Spleen (tissue), 11 donors: ENCODE data around the gene RARRES2. TPM values are rescaled to one million over a fixed set of nuclear protein-coding genes. Genes with fewer than 3 reads are reported as not detected.
"Not testable (repeated sequence)": the region's sequence is repeated elsewhere in the genome, so short reads cannot be mapped to it uniquely, and the experiment has no call there.

Experiments
- DNase-seq: peaks from one replicate; pipeline ENCODE4 v3.0.0-alpha.2; 2020
- H3K27ac ChIP-seq, 8 donors: fragments of 200-600 bp; sonication (generic) in 7 of 8; 1 replicate in 4 of 8; 2 replicates in 4 of 8; pipeline versions ENCODE4 v1.5.0 to v1.8.0; 2016 to 2021; ENCODE audit warnings: inconsistent platforms in 4 of 8, mild to moderate bottlenecking in 4 of 8, moderate library complexity in 1 of 8
- H3K27me3 ChIP-seq, 7 donors: fragments of 200-600 bp; sonication (generic) in 6 of 7; replicated peaks in 1 of 7; 1 replicate in 4 of 7; 2 replicates in 3 of 7; pipeline versions ENCODE4 v1.5.0 to v1.8.0; 2016 to 2021; ENCODE audit warnings: inconsistent platforms in 3 of 7, mild to moderate bottlenecking in 1 of 7
- H3K36me3 ChIP-seq, 6 donors: fragments of 200-600 bp; sonication (generic) in 5 of 6; 1 replicate in 4 of 6; 2 replicates in 2 of 6; pipeline versions ENCODE4 v1.5.0 to v1.8.0; 2016 to 2021; ENCODE audit warnings: inconsistent platforms in 2 of 6
- H3K4me1 ChIP-seq, 6 donors: fragments of 200-600 bp; sonication (generic) in 5 of 6; 1 replicate in 3 of 6; 2 replicates in 3 of 6; pipeline versions ENCODE4 v1.5.0 to v1.8.0; 2016 to 2021; ENCODE audit warnings: inconsistent platforms in 3 of 6
- H3K4me3 ChIP-seq, 8 donors: fragments of 200-600 bp; sonication (generic) in 7 of 8; 1 replicate in 4 of 8; 2 replicates in 4 of 8; pipeline versions ENCODE4 v1.5.0 to v1.8.0; 2016 to 2021; ENCODE audit warnings: inconsistent platforms in 4 of 8, mild to moderate bottlenecking in 4 of 8, moderate library complexity in 2 of 8
- H3K9me3 ChIP-seq, 8 donors: fragments of 200-600 bp; sonication (generic) in 7 of 8; 1 replicate in 4 of 8; 2 replicates in 4 of 8; pipeline versions ENCODE4 v1.5.0 to v1.8.0; 2016 to 2021; ENCODE audit warnings: inconsistent platforms in 4 of 8
- POLR2A ChIP-seq, 3 donors: fragments of 450-650 bp; IDR thresholded peaks; one replicate each; pipeline ENCODE4 v1.5.1; 2017; ENCODE audit warnings: antibody characterized with exemption in 3 of 3, mild to moderate bottlenecking in 1 of 3
- POLR2AphosphoS5 ChIP-seq, 3 donors: sonication (generic); formaldehyde crosslinking; IDR thresholded peaks; one replicate each; pipeline ENCODE4 v1.5.1; 2017; ENCODE audit warnings: antibody characterized with exemption in 3 of 3
- WGBS, 5 donors: extraction: QIAGEN DNeasy Blood & Tissue Kit in 3 of 5; methylation state at CpG; one replicate each; pipeline versions ENCODE4 v1.1.5 to v1.1.7; 2013 to 2018; 5-methylcytosine and 5-hydroxymethylcytosine counted together
- intact Hi-C: fragments of 100-400 bp; cut with DNase I; formaldehyde crosslinking; loops from one replicate; pipeline ENCODE4 v1.15.0; 2023; ENCODE audit warnings: low total_unique reads
- polyA plus RNA-seq, 3 donors: library from polyadenylated mRNA; stranded (reverse); fragments of 200-250 nt; gene quantifications; one replicate each; pipeline ENCODE4 v1.2.1, GENCODE V29; 2013
- total RNA-seq, 7 donors: library from RNA; depleted of rRNA in 3 of 7; stranded (reverse); fragments of >200 nt in 3 of 7; fragmentation: NEBNext Ultra II Directional in 4 of 7; extraction: Animal tissue kit (Norgen Biotek cat#: 25700) in 4 of 7; gene quantifications; one replicate each; pipeline versions ENCODE4 v1.1.0 to v1.2.1, GENCODE V29; 2016 to 2021
- TF ChIP-seq, protein P1 (sequence below), 11 experiments: fragments of 200-600 bp in 7 of 11; fragments of 450-650 bp in 4 of 11; sonication (generic) in 4 of 11; IDR thresholded peaks in 8 of 11; conservative IDR thresholded peaks in 3 of 11; 1 replicate in 7 of 11; 2 replicates in 4 of 11; pipeline versions ENCODE4 v1.4.0 to v1.8.0; 2016 to 2021; ENCODE audit warnings: antibody characterized with exemption in 11 of 11, inconsistent platforms in 4 of 11, mild to moderate bottlenecking in 1 of 11
- donor health status: healthy with polysubstance abuse.
- donor health status: DM: no; HTN: no; CAD: no; lungs with moderate emphysema.
- donor health status: DM: no; HTN: no; CAD: no.
- donor health status: Bipolar disorder and iron deficiency.
- donor health status: healthy.
- donor health status: DM: no; HTN: no; CAD: no.
- donor health status: DM: yes; HTN: yes; CAD: no.

RARRES2 gene
- total and polyA plus RNA-seq, 10 donors: 39.7 to 292 (median 105) TPM

DNA sequence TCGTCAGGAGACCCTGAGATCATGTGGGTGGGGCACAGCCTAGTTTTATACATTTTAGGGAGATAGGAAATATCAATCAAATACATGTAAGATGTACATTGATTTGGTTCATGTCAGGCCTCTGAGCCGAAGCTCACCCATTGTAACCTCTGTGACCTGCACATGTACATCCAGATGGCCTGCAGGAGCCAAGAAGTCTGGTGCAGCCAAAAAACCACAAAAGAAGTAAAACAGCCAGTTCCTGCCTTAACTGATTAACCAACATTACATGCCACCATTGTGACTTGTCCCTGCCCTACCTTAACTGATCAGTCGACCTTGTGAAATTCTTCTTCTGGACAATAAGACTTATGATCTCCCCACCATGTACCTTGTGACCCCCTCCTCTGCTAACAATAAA is 34.3 kb downstream of the RARRES2 start:
- 64 to 86% (median 76%) methylated on average over 3 of the region's 3 CpGs for whole genome bisulfite sequencing, 5 donors
- Histone ChIP-seq H3K27me3 (no peaks in the 10 kb centered on the region), H3K9me3 (no peaks in the 10 kb centered on the region), H3K27ac (no peak overlapping the region), H3K4me3 (no peak overlapping the region), H3K4me1 (no peaks in the 10 kb centered on the region), H3K36me3 (no peaks in the 10 kb centered on the region)
- no peak for DNase-seq
- TF ChIP-seq, protein P1, sequence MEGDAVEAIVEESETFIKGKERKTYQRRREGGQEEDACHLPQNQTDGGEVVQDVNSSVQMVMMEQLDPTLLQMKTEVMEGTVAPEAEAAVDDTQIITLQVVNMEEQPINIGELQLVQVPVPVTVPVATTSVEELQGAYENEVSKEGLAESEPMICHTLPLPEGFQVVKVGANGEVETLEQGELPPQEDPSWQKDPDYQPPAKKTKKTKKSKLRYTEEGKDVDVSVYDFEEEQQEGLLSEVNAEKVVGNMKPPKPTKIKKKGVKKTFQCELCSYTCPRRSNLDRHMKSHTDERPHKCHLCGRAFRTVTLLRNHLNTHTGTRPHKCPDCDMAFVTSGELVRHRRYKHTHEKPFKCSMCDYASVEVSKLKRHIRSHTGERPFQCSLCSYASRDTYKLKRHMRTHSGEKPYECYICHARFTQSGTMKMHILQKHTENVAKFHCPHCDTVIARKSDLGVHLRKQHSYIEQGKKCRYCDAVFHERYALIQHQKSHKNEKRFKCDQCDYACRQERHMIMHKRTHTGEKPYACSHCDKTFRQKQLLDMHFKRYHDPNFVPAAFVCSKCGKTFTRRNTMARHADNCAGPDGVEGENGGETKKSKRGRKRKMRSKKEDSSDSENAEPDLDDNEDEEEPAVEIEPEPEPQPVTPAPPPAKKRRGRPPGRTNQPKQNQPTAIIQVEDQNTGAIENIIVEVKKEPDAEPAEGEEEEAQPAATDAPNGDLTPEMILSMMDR (IDR thresholded peaks at IDR 0.05 in 8 of 11, conservative IDR thresholded peaks at IDR 0.05 in 3 of 11): no peak
- TF ChIP-seq POLR2AphosphoS5 (IDR thresholded peaks at IDR 0.05) (no peak), POLR2A (IDR thresholded peaks at IDR 0.05) (no peak)
- intact Hi-C loops: no loop called here

DNA sequence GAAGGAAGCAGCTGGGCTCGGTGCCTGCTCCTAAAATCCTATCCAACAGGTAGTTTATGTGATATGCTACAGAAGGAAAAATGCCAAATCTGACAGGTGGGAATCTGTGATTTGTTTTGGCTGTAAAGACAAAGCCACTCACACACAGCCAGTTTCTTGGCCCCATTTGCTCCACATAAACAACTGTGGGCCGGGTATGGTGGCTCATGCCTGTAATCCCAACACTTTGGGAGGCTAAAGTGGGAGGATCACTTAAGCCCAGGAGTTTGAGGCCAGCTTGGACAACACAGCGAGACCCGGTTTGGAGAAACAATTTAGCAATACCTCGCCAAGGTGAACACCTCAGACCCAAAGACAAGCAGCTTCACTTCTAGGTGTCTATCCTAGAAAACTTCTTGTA is 35.1 kb downstream of the RARRES2 start:
- H3K36me3 ChIP-seq, intact Hi-C loops: not testable (repeated sequence)
- whole genome bisulfite sequencing, 5 donors: 89 to 94% (median 90%) methylated on average over 5 of the region's 5 CpGs

DNA sequence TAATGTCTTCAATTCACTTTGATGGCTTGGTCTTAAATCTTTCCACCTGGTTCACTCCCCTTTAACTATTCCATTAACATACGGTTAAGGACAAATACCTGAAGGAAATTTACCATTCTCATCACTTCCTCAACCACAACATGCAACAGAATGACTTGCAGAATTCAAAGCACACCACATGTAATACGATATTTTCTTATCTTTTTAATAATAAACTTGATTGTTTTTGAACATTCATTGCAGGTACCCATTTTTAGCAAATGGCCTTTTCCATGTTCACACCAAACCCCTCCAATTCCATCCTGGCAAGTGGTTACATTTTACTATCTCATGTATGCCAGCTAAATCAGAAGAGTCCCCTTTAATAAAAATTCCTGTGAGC is 35.5 kb downstream of the RARRES2 start:
- H3K4me1 ChIP-seq, H3K36me3 ChIP-seq, intact Hi-C loops, H3K4me3 ChIP-seq, H3K27me3 ChIP-seq, DNase-seq, H3K9me3 ChIP-seq, H3K27ac ChIP-seq: not testable (repeated sequence)
- WGBS, 5 donors: 32 to 65% (median 33%) methylated on average over 1 to 2 of the region's 2 CpGs

More for the DNA sequence above, 35.1 kb downstream of the RARRES2 start:
- not testable (repeated sequence) for DNase-seq, H3K9me3 ChIP-seq, H3K27me3 ChIP-seq, H3K27ac ChIP-seq, H3K4me3 ChIP-seq, H3K4me1 ChIP-seq

DNA sequence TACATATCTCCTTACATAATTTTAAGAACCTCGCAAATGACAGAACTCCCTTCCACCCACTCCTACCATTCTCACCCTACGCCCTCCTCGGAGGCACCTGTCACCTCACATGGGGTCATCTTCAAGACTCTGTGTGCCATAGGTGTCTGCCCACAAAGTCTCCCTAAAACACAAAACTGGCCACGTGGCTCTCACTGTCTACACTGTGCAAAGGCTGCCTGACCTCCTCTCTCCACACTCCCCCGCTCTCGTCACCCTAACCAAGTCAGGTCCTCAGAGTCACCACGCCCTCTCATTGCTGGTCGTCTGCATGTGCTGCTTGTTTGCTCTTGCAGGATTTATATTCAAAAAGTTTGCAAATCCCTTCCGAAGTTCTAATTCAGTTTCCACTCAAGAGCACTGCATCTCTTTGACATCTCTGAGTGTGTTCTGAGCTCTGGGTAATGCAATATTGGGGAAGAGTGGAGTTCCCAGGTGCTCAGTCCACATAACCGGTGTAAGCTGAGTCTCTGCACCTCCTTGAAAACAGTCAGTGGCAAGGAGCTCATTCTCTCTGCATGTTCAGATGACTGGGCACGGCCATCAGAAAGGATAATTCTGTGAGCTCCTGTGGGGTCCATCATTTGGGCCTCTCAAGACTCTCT is 36.0 kb downstream of the RARRES2 start:
- DNase-seq, H3K27ac ChIP-seq, H3K4me3 ChIP-seq, H3K9me3 ChIP-seq, H3K27me3 ChIP-seq, H3K4me1 ChIP-seq, intact Hi-C loops, H3K36me3 ChIP-seq: not testable (repeated sequence)
- whole genome bisulfite sequencing, 5 donors: 85 to 92% (median 86%) methylated on average over 9 to 11 of the region's 11 CpGs

DNA sequence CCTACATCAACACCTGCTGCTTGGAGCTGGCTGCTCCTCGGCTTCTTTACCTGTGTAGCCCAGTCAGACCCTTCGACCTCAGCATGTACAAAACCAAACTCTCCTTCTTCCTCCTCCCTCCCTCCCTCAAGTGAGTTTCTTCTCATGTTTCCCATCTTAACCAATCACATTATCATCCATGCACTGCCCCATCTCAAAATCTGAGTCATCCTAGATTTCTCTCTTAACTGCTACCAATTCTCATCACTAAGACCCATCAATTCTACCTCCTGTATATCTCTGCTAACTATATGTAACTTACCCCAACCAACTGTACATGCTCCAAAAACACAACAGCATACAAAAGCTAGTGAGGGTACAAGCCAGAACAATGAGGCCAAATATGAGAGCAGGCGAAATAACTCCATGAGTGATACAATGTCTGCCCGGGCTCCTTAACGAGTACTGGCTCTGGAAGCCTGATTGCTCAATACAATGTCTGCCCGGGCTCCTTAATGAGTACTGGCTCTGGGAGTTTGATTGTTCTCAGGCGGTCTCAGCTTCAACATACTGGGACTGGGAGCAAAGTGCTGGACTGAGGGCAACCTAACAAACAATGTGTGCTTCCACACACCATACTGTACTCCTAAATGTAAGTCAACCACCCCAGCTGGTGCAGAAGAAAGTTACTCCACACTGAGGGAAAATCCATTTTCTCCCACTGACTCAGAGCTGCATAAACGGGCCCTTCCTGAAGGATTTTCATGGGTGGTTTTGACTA is 36.8 kb downstream of the RARRES2 start:
- DNase-seq, H3K9me3 ChIP-seq, H3K4me3 ChIP-seq, H3K4me1 ChIP-seq, H3K27me3 ChIP-seq, H3K36me3 ChIP-seq, intact Hi-C loops, H3K27ac ChIP-seq: not testable (repeated sequence)
- 72 to 81% (median 78%) methylated on average over 4 to 8 of the region's 8 CpGs for WGBS, 5 donors

DNA sequence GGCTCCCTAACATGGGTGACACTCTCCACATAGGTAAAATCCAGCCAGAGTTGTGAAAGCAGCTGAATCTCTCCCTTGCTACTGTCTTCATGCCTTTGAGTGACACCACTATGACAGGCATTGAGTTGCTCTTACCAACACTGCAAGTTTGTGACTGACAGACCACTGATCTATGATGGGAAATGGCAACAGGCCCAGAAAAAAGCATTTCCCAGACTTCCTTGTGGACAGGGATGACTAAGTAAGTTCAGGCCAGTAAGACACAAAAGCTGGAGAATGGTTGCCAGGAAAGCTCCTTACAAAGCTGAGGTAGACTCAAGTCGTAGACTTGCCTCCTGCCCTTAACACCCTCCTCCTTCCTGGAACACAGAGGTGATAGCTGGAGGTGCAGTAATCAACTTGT is 38.5 kb downstream of the RARRES2 start:
- H3K4me1 ChIP-seq, H3K36me3 ChIP-seq, DNase-seq, H3K4me3 ChIP-seq, H3K27me3 ChIP-seq, H3K9me3 ChIP-seq, H3K27ac ChIP-seq, intact Hi-C loops: not testable (repeated sequence)
- 65 to 92% (median 78%) methylated on average over 1 of the region's 1 CpG for WGBS, 5 donors

DNA sequence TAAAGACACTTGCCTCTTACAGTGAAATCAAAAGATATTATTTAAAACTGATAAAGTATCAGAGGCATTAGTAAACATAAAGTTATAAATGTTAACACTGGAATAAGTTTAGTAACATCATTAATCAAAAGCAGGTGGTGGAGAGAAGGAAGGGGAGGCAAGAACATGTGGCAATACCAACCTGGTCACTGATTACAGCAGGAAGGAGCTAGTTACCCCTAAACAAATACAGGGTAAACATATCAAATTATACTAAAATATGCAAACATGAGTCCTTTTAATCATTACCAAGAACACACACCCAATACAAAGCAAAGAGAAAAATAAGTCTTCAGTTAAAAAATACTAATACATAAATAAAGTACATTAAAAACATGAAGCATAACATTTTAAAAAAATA is 43.5 kb downstream of the RARRES2 start:
- H3K27me3 ChIP-seq, H3K36me3 ChIP-seq, H3K4me3 ChIP-seq, H3K4me1 ChIP-seq, DNase-seq, H3K9me3 ChIP-seq, intact Hi-C loops, H3K27ac ChIP-seq: not testable (repeated sequence)

DNA sequence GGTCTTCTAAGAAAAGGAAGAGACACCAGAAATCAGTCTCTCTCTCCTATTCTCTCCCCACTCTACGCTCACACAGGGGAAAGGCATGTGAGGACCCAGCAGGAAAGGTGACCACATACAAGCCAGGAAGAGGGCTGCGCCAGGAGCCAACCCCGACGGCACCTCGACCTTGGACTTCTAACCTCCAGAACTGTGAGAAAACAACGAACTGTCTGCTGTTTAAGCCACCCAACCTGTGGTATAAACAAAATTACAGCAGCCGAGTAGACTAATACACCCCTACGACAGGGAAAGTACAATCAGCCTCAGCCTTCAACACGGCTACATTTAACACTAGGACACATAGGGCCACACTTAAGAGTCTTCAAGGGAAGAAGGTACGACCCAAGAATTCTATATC is 44.6 kb downstream of the RARRES2 start:
- H3K27ac ChIP-seq, intact Hi-C loops, H3K4me1 ChIP-seq, H3K36me3 ChIP-seq, DNase-seq, H3K4me3 ChIP-seq, H3K9me3 ChIP-seq, H3K27me3 ChIP-seq: not testable (repeated sequence)
- 78 to 88% (median 78%) methylated on average over 7 to 9 of the region's 10 CpGs for WGBS, 5 donors

DNA sequence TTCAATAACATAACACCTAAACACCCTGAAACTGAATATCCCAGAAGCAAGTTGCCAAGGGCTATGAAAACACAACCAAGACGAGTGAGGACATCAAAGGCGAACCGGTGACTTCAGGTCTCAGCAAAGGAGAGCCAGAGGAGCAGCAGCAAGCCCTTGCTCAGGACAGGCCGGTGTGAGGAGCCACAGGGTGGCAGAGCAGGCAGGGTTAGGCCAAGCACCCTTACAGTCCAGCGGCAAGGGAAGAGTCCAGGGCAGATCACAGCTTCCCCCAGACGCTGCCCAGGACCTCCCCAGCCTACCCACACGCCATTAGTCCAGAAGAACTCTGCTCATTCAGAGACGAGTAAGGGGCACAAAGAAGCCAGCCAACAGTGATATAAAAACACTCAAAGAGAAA is 45.8 kb downstream of the RARRES2 start:
- H3K27me3 ChIP-seq, H3K27ac ChIP-seq, H3K4me3 ChIP-seq, H3K4me1 ChIP-seq, intact Hi-C loops, H3K36me3 ChIP-seq, DNase-seq, H3K9me3 ChIP-seq: not testable (repeated sequence)
- 71 to 94% (median 83%) methylated on average over 1 to 3 of the region's 8 CpGs for WGBS, 5 donors

DNA sequence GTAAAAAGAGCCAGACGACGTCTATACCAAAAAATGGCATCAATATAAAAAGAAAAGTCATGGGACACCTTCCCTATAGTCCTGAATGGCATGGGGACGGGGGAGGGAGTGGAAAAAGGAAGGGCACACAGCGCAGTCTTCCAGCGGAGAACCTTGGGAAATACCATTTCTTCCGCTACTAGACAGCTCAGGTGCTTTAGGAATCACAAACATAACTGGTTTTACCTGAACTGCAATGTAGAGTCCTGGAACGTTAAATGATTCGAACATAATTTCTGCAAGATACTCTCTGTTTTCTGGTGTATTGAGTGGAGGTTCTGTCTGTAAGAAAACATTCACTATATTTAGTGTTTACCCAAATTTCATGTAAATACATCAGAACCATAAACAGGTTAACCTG is 46.4 kb downstream of the RARRES2 start:
- H3K4me3 ChIP-seq, DNase-seq, H3K27ac ChIP-seq, H3K36me3 ChIP-seq, H3K9me3 ChIP-seq, H3K4me1 ChIP-seq, H3K27me3 ChIP-seq, intact Hi-C loops: not testable (repeated sequence)
- WGBS, 5 donors: 88 to 96% (median 96%) methylated on average over 7 to 8 of the region's 8 CpGs
